DMS53 (cell line): Measurements from ENCODE around the gene HGFAC.

Source experiments
- DNase-seq: peaks from one replicate; lab custom pipeline; 2025; lab: John Stamatoyannopoulos, UW

HGFAC gene

DNA sequence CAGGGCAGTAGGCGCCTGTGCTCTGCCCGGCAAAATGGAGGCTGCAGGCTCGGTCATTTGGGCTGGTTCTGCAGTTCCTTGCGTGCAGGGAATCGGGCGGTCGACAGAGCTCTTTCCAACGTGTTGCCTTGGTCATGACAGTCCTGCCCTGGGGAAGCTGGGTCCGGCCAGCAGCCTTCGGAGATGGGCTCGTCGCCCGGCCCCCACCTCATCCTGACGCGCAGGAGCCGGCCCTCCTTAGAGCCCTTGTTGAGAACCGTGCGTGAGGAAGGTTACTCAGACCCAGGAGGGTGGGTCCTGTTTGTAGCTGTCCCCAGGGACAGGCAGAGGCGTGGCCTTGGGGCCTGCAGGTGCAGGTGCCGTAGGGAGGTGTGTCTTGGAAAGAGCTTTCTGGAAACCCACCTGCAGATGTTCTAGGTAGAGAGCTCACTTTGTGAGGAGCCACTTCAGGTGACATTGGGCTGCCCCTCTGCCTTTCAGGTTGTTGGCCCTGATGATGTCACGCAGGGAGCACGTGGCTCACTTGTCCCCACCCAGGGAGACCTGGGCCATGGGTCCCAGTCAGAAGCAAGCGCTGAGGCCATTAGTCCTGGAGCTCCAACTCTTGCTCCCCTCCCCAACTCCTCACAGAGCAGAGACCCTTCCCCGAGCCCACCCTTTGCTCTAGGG is 15.2 kb upstream of the HGFAC start:
- no peak for DNase-seq

DNA sequence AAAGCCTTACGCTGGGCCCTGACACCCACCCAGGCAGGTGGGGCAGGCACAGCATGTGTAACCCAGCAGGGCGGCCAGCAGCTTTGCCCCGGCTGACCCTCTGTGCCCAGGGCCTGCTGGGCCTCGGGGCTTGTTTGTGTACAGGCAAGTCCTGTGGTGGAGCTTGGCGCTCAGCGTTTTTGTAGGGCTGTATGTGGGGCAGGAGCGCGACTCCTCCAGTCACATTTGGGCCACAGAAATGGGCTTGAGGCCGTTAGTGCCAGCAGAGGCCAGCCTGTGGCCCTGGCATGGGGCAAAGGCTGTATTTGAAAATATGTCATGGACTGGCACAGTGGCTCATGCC is 14.7 kb upstream of the HGFAC start:
- no peak for DNase-seq

DNA sequence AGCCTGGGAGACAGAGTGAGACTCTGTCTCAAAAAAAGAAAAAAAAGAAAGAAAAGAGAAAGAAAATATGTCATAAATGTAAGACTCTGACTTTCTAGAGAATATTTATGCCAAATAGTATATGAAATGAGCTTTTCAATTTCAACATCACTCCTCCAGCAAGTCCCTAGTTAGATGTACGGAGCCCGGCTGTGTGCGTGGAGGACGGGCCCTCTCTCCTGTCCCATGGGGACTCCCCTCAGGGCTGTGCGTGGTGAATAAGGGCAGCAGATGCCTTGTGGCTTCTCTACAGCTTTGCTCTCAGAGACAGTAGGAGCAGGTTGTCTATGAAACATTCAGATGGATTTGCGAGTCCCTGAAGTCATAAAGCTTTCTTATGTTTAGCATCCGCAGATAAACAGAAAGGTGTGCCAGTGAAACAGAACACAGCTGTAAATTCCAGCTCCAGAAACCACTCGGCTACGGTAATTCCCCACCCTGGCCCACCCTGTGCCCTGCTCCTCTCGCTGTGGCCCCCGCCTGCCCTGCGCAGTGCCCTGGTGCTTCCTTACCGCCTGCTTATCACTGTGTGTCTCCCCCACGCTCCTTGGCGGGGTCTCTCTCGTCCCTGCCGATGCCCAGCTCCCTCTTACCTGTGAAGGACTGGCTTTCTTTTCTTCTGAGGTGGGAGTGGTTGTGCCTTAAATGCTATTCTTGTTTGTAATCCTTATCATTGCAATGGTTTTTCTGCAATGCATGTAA is 13.9 kb upstream of the HGFAC start:
- no peak for DNase-seq

DNA sequence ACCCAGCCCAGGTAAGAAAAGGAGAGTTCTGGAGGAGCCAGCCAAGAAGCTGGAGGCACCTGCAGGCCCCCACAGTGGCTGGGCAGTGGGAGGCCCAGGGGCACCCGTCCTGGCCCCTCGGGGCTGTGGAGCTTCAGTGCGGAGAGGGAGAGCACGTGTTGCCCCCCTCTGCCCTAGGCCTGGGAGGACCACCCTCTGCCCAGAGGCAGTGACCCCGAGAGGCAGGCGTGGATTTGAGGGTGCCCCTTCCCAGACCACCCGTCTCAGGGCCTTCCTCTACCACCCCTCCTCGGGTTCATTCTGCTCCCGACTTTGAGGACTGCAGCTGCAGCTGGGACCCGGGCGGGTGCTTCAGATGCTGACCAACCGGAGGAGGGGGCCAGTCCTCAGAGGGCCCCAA is 12.1 kb upstream of the HGFAC start:
- no peak for DNase-seq

DNA sequence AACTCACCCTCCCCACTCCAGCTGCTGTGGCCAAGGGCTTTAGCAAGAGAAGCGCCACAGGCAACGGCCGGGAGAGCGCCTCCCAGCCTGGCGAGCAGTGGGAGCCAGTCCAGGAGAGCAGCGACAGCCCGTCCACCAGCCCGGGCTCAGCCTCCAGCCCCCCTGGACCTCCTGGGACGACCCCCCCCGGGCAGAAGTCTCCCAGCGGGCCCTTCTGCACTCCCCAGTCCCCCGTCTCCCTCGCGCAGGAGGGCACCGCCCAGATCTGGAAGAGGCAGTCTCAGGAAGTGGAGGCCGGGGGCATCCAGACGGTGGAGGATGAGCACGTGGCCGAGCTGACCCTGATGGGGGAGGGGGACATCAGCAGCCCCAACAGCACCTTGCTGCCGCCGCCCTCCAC is 11.2 kb upstream of the HGFAC start:
- no peak for DNase-seq

DNA sequence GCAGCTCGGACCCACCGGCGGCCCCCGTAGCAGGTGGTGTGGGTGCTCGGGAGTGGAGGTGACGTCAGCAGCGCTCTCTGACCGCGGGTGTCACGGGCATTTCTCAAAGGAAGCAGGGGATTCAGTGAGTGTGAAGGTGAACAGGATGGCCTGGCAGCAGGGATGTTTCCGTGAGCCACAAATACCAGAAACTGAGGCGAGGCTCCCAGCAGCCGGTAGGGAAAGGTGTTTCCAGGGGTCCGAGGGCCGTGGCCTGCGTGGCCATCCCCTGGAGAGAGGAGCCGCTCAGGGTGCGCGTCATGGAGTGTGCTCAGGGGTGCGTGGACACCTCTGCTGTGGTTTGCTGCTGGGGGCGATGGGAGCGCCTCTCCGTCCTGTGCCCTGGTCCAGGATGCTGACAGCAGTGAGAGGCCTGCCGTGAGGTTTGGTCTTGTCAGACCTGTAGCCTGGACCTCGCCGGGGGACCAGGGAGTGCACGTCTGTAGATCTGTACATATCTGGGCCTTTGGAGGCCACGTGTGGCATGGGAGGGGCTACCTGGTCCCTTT is 10.2 kb upstream of the HGFAC start:
- DNase-seq, result no peak

DNA sequence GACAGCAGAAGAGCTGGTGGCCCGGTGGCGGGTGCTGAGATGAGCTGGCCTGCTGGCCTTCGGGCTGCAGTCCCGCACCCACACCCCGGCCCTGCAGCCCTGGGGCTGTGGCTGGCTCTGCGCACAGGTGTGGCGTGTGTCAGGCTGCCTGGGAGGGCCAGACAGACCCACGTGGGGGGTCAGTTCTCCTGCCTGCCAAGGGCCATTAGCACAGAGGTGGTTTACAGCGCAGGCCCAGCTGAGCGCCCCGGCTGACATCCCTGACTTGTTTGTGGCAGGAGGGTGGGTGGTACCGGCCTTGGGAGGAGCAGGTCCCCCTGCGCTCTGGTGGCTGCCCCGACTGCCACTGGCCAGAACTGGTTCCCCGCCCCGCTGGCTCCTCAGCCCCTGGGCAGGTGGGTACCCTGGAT is 9.4 kb upstream of the HGFAC start:
- DNase-seq, result no peak

DNA sequence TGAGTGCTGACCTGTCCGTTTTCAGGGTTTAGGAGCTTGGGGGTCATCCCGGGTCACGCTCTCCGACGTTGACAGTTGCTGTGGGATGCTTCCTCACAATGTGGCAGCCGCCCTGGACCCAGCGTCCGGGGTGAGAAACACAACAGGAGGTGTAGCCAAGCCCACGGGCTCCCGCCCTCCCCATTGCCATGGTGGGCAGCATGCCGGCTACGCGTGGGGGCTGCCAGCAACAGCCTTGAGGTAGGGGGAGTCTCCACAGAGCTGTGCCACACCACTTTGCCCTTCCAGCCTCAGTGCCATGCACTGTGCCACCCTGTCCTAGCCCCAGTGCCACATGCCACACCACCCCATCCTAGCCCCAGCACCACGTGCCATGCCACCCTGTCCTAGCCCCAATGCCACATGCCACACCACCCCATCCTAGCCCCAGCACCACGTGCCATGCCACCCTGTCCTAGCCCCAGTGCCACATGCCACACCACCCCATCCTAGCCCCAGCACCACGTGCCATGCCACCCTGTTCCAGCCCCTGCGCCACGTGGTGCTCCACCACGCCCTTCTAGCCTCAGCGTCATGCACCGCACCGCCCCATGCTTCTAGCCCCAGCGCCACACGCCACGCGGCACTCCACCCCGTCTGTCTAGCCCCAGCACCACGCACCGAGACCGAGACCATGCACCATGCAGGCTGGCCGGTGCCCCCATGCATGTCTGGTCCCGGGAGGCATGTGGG is 8.5 kb upstream of the HGFAC start:
- DNase-seq, result no peak

DNA sequence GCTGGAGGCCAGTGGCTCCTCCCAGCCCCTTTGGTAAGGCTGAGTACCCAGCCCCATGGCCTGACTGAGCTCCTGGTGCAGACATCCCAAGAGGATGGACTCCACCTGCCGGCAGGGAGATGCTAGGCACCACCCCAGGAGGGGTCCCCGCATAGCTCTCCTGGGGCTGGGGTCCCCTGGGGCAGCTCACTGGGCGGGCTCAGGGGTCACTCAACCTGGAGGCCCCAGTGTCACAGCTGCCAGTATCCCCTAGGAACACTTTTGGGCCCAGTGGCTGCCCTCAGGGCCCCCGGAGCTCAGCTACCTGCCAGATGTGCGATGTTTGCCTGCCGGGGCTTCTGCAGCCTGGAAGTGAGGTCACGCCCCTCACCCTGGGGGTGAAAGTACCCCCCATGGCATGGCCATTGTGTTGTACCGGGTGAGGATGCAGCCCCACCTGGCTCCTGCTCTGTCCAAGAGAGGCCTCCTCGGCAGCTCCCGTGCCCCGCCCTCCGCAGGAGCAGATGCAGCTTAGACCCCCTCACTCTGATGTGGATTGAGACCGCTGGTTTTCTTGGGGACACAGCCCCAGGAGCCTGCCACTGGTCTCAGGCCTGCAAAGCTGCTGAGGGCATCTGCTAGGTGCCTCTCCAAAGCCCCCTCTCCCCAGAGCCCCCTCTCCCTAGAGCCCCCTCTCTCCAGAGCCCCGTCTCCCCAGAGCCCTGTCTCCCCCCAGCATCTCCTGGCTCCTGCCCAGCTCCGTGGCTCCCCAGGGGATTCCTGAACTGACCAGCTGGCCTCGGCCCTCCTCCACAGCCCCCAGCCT is 6.7 kb upstream of the HGFAC start:
- no peak for DNase-seq

DNA sequence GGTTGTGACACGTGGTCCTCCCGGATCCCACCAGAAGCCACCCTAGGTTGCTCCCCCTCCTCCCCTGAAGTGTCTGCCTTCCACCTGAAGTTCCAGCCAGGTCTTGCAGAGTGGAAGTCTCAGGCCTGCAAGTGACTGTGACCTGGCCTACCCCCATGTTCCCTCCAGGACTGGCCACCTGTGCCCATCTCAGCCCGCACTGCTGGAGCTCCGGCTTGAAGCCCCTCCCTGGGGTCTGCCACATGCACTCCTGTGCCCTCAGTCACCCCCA is 6.1 kb upstream of the HGFAC start:
- no peak for DNase-seq

DNA sequence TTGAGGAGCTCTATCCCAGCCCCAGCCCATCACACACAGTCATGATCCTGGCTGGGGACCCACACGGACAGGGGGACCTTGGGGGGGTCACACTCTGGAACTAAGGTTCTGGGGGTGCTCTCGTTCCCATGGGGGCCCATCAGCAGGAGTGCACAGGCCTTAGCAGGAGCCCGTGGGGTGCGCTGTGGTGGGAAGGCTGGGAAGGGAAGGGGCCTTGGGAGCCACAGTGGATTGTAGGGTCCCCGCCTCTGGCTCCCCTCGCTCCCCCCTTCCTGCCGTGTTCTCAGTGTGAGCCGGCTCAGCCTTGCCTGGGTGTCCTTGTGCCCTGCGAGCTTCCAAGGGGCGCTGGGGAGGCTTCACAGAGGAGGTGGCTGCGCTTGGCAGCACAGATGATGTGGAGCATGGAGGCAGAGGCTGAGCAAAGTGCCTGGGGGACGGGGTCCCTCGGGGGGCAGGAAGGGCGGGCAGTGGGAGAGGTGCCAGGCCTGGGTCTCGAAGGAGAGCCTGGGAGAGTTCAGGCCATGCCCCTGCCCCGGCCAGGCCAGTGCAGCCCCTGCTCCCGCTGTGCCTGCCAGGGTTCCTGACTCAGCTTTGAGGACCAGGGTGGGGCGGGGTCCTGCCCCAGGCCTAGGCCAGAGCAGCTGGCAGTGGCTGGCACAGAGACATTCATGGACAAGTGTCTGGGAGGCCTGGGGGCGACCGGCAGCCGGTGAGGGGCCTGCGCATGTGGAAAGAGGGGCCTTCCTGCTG is 5.5 kb upstream of the HGFAC start:
- no peak for DNase-seq

DNA sequence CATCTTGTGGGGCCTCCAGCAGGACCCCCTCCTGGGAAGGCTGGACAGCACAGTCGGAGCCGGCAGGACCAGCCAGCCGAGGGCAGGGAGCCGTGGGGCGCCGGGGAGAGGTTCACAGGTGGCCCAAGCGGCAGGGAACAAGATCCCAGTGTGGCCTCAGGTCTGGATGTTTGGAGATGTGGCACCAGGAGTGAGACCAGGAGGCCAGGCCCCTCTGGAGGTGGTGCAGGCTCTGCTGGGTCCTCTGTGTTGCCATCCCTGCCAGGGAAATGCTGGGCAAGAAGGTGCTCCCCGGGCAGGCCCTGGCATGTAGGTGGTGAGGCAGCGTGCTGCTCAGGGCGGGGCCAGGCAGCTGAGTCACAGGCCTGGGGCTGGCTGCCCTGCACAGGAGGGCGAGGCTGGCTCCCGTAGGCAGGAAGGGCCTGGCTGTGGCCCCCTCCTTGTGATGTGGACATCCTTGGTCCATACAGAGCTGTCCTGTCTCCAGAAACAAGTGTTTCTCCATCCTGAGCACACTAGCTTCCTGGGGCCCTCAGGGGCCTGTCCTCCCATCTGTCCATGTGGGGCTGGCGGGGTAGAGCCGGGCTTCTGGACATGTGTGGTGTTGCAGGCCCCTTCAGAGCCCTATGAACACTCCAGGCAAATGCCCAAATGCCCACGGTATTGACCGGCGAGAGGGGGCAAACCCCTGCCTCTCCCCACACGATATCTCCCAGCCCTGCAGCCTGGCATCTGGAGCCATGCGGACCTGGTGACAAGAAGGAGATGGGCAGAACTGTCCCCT is 4.8 kb upstream of the HGFAC start:
- DNase-seq, result peak; percentile 81

DNA sequence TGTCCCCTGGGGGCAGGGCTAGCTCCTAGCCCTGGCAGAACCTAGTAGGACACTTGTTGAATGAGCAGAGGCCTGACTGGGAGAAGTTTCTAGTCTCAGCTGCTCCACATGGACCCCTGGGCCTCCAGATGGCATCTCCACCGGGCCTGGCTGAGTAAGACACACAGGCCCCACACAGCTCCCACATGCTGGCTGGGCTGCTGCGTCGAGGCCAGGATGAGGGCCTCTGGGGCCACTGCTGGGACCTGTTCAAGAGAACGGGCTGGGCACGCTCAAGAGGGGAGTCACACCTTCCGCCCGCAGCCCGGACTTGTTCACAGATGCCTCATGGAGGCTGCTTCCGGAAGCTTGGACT is 4.2 kb upstream of the HGFAC start:
- no peak for DNase-seq

DNA sequence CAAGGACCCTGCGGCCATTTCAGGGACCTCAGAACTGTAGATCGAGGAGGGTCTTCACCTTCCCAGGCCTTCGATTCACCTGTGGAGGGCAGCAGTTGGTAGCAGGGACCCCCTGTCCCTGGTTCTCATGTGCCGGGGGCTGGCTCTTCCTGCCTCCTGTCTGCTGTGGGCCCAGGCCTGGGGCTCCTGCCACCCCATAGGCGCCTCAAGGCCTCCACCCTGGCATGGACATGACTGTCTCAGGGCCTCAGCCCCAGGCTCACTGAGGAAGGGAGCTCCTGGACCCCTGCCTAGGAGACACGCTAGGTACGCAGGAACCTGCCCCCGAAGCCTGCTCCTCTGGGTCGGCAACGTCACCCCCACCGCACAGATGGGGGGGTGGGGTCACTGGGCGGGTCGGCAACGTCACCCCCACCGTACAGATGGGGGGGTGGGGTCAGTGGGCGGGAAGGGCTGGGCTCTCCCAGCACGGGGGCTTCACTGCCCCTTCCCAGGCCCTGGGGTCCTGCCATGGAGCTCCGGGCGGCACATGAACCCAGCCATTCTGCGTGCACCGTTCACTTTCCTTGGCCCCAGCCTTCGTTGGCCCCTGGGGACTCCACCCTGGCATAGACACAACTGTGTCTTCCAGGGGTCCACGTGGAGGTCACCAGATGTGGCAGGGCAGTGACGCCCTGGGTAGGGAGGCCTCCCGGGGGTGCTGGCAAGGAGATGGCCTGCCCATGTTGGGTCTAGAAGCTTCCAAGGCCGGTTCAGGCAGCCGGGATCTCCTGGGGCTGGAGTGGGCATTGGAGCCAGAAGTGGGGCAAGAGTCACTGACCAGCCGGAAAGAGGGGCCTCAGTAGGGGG is 3.5 kb upstream of the HGFAC start:
- DNase-seq, result no peak

DNA sequence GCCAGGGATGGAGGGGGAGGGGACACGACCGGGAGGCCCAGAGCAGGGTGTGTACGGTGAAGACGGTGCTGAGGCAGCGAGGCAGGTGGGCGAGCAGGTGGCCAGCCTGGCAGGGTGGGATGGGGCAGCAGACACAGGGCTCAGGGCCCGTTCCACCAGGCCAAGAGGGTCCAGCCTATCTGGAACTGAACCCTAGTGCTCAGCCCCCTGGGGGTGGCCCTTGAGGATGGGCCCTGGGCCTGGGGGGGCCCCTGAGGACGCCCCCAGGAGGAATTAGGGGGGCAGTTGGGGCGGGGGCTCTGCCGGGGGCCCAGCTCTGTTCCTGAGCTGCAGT is 3.0 kb upstream of the HGFAC start:
- no peak for DNase-seq

DNA sequence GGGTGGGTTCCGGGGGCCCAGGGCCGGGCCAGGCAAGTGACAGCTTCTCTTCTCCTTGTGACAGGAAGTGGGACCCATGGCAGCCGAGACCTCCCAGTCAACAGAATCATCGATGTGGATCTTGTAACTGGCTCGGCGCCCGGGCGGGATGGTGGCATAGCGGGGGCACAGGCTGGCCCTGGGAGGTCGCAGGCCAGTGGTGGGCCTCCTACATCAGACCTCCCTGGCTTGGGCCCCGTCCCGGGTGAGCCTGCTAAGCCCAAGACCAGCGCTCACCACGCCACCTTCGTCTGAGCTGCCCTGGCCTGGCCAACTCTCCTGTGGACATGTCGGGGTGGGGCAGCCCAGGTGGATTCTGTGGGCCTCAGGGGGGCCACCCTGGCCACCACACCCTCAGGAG is 2.4 kb upstream of the HGFAC start:
- no peak for DNase-seq

DNA sequence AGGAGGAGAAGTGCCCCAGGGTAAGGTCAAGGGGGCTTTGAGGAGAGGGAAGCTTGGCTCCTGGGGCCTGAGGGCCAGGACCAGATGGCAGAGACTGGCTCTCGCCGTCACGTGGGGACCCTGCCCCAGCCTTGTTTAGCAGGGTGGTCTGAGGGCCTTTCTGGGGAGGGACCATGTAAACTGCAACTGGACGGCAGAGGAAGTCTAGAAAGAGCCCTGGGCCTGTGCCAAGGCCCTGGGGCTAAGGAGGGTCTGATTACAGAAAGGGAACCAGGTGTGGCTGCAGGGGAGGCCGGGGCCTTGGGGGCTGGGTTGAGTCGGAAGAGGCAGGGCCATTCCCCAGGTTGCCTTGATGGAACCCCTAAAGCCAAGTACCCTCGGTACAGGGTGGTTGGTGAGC is 1.8 kb upstream of the HGFAC start:
- no peak for DNase-seq

DNA sequence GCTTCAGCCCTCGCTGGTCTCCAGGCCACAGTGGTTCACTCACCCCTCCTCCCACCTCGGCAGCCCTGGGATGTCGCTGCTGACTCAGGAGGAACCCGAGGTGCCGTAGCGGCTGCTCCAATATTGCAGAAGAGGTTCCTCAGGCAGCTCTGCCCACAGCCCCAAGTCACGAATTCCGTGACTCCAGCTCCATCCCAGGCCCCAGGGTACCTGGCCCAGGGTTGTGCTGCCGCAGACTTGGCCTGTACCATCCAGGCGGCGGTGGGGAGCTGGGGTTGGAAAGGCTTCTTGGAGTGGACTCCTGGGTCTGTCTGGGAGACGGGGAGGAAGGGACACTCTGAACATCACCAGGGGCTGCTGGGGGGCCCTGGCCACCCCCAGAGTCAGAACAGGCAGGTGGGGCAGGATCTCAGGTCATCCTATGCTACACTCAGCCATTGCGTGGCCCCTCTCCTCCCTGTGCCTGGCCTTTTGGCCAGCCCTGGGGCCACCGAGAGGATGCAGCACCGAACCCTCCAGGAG is 728 bp upstream of the HGFAC start:
- DNase-seq, result peak; percentile 50

DNA sequence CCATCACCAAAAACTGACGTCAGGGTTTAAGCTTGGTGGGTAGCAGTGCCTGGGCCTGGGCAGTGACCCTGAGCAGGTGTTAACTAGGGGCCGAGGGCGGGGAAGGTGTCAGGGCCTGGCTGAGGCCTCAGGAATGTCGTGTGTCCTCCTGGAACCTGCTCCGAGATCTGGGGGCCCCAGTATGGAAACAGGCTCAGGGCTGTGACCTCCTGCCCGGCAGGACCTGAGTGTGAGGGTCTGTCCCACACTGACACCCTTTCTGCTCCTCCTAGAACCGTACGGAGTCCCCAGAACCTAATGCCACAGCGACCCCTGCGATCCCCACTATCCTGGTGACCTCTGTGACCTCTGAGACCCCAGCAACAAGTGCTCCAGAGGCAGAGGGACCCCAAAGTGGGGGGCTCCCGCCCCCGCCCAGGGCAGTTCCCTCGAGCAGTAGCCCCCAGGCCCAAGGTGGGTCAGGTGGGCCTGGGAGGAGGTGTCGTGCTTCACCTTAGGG is 741 bp downstream of the HGFAC start:
- no peak for DNase-seq
